ENCODE measurements around the gene SMTN.
"Not testable (repeated sequence)": the region's sequence is repeated elsewhere in the genome, so short reads cannot be mapped to it uniquely, and the experiment has no call there.

SMTN gene

DNA sequence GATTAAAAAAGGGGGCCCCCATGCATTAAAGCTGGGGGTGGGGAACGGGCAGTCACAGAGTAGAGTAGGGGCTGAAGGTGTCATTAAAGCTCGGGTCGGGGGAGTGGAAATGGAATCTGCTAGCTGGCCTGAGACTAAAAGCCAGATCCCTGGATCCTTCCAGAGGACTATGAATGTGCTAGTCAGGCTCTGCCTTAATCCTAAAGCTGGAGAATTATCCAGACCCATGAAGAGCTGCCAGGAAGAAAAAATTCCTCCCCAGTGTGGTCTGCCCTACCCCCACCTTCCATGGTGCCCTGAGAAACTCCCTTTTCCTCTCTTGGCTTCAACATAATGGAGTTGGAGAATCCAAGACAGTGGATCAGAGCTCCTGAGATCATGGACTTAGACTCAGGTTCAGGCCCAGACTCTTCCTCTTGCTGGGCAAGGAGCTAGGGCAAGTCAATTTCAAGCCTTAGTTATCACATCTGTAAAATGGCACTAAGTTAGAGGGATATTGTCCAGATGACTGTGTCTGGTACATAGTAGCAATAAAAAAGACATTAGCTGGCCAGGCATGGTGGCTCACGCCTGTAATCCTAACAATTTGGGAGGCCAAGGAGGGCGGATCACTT, 24.0 kb upstream of the SMTN start:
- TF ChIP-seq POLR2A (IDR thresholded peaks at IDR 0.05; ENCODE audit: low read depth, low read length): no peak
- DNase-seq (ENCODE audit: insufficient read length, low spot score) (no peak), FAIRE-seq (no peak)

DNA sequence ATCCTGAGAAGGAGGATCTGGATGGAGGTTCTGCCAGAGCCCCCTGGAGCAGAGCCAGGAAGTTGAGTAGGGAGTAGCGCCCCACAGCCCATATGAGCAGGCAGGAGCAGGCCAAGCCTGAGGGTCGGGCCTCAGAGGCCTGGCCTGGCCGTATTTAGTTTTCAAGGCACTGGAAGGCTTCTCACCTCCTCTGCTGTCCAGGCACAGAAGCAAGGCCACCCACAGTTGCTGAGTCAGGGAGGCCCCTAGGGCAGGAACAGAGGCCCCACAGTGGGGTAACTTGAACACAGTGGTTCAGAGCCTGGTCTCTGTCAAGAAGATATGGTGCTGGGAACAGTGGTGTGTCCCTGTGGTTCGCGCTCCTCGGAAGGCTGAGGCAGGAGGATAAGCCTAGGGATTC, 21.5 kb upstream of the SMTN start:
- not testable (repeated sequence) for DNase-seq (ENCODE audit: insufficient read length, low spot score); FAIRE-seq

DNA sequence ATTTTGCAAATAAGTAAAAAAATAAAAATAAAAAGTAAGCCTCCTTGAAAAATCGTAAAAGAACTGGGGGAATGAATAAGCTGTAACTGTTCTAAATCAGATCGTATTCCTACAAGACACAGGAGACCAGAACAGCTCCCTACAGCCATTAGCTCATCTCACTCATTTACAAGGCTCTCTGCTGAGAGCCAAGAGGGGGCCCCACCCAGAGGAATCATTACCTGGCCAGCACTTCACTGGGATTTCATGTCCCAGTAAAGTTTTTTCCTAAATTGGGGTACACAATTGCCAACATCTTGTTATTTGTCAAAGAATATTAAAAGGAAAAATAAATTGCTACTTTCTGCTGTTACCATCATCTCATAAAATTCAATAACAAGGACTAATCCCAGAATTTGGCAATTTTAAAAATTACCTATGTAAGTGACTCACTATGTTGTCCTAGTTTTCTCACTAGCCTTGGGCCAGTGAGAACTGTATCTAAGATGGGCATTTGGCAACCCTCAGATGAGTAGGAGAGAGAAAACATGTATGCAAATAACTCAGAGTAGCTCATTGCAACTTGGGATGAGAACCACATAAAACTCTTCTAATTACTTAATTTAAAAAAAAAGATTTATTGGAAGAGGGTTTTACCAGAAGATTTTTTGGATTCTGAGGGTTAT, 18.4 kb upstream of the SMTN start:
- FAIRE-seq (no peak), DNase-seq (ENCODE audit: insufficient read length, low spot score) (no peak)
- TF ChIP-seq POLR2A (IDR thresholded peaks at IDR 0.05; ENCODE audit: low read depth, low read length): no peak

DNA sequence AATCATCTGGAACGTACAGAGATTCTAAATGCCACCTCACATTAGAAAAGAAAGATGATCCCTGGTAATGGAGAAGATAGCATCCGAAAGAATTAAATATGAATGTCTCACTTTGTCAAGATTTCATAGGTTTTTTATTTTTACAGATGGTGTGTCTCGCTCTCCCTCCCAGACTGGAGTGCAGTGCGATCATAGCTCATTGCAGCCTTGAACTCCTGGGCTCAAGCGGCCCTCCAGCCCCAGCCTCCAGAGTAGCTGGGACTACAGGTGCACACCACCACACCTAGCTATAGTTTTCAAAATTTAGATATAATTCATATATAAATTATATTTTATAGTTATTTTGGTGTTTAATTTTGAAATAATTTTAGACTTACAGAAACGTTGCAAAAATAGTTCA, 16.7 kb upstream of the SMTN start:
- no peak for TF ChIP-seq POLR2A (IDR thresholded peaks at IDR 0.05; ENCODE audit: low read depth, low read length)
- DNase-seq (ENCODE audit: insufficient read length, low spot score) (no peak), FAIRE-seq (no peak)

DNA sequence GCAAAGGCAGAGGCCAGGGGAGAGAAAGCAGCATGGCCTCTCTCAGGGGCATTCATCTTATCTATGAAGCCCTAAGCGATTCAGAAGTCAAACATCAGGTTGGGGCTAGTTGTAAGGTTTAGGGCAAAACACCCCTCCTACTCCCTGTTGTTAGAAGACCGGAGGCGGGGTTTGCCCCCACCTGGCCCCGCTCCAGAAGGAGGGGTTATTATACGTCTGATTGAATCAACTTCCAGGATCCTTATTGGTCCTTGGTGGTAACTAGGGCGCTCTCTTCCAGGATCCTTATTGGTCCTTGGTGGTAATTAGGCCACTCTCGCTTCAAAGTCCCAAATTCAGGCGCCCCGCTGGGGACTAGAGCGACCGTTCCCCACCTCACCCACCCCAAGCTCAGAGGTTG, 12.1 kb upstream of the SMTN start:
- TF ChIP-seq POLR2A (IDR thresholded peaks at IDR 0.05; ENCODE audit: low read depth, low read length): no peak
- FAIRE-seq (no peak), DNase-seq (ENCODE audit: insufficient read length, low spot score) (no peak)

DNA sequence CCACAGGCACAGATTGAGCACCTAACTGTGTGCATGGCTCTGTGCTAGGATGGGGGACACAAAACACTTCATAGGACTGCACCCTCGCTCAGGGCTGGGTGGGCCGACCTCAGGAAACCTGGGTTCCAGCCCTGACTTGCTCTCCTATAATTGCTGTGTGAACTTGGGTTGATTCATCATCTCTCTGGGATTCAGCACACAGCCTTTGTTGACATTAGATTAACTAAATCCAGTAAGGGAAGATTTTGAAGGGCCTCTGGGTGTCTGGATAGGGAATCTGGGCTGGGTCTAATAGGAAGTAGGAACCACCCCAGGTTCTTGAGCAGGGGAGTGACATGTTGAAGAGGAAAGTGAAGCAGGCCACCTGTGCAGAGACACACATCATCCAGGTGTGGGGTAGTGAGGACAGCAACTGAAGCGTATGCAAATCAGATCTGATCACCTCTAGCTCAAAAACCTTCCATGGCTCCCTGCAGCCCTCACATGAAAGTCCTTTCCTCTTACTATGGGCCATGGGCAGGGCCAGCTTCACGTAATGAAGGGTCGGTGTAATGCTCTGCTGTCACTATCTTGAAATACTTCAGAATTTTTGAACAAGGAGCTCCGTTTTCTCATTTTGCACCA, 11.3 kb upstream of the SMTN start:
- not testable (repeated sequence) for DNase-seq (ENCODE audit: insufficient read length, low spot score); FAIRE-seq

DNA sequence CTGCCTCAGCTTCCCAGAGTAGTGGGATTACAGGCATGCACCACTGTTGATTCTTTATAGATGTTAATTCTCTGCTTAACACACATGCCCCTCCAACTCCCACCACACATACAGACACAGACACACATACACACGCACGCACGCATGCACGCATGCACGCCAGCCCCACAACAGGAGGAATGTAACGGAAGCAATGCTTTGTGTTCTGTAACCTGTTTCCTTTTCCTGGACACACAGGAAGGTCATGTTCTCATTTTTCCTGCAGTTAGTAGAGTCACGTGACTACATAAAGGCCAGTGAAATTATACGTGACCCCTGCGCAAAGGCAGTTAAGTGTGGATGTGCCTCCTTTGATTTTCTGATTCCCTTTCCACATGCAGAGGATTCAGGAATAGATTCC, 8.0 kb upstream of the SMTN start:
- not testable (repeated sequence) for FAIRE-seq; DNase-seq (ENCODE audit: insufficient read length, low spot score)

DNA sequence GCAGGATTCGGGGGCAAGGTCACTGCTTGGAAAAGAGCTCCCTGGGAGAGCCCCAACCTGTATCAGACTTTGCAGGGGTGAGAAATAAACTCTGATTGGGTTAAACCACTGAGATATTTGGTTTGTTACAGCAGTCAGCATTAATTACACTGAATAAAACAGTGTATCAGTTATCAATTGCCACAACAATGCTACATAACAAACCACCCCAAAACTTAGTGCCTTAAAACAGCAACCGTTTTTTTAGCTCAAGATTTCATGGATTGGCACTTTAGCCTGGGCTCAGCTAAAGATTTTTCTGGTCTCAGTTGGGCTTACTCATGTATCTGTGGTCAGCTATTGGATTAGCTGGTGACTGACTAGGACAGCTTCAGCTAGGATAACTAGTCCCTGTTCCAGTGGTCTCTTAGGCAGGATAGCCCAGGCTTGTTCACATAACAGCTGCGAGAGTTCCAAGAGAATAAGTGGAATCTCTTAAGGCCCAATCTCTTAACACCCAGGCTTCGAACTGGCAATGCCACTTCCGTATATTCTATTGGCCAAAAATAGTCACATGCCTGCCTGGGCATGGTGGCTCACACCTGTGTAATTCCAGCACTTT, 7.5 kb upstream of the SMTN start:
- not testable (repeated sequence) for DNase-seq (ENCODE audit: insufficient read length, low spot score); FAIRE-seq

DNA sequence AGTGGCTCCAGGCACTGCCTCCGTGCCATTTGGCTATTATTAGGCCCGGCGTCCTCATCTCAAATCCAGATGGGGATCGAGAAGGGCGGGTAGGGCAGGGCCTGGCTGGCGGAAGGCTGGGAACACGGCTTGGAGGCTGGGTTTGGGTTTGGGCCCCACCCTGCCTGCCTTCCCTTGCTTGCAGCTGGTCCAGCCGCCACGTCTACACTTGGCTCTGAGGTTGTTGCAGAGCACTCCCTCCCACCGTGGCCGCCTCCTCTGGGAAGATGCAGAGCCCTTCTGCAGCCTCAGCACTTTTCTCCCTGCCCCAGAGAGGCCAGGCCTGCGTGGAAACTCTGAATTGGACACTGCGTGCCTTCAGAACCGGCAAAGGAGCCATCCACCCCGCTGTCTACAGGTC, 5.2 kb upstream of the SMTN start:
- no peak for FAIRE-seq
- no peak for TF ChIP-seq POLR2A (IDR thresholded peaks at IDR 0.05; ENCODE audit: low read depth, low read length)
- no peak for DNase-seq (ENCODE audit: insufficient read length, low spot score)

DNA sequence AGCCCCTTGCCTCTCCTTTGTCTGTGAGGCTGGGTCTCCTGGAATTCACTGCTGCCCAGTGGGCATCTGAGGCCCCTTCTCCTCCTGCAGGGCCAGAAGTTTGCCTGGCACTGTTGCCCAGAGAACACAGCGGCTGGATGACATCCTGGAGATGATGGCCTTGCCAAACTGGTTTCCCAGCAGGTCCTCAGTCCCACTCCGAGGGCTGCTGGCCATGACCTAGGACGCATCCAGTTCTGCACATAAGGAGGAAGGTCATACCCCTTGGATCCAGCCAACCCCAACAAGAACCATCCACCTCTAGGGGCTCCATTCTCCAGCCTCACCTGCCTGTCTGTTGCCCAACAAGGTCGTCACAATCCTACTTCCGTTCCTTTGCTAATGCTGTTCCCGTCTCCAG, 3.4 kb upstream of the SMTN start:
- FAIRE-seq (no peak), DNase-seq (ENCODE audit: insufficient read length, low spot score) (no peak)

DNA sequence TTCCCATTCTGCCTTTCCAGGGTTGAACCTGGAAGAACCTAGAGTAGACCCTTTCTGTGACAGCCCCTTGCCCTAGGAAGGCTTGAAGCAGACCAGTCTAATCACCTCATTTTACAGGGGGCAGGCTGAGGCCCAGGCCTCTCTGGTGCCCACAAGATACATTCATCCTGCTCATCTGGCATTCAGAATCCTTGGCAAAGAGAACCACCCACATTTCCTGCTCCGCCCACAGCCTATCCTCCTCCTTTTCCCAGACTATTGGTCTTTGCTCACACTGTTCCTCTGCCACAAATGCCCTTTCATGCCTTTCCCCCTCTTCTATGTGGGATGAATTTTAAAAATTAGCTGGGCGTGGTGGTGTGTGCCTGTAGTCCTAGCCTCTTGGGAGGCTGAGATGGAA, 2.7 kb upstream of the SMTN start:
- FAIRE-seq; DNase-seq (ENCODE audit: insufficient read length, low spot score): not testable (repeated sequence)

More for the DNA sequence above, 3.4 kb upstream of the SMTN start:
- TF ChIP-seq POLR2A (IDR thresholded peaks at IDR 0.05; ENCODE audit: low read depth, low read length): no peak

DNA sequence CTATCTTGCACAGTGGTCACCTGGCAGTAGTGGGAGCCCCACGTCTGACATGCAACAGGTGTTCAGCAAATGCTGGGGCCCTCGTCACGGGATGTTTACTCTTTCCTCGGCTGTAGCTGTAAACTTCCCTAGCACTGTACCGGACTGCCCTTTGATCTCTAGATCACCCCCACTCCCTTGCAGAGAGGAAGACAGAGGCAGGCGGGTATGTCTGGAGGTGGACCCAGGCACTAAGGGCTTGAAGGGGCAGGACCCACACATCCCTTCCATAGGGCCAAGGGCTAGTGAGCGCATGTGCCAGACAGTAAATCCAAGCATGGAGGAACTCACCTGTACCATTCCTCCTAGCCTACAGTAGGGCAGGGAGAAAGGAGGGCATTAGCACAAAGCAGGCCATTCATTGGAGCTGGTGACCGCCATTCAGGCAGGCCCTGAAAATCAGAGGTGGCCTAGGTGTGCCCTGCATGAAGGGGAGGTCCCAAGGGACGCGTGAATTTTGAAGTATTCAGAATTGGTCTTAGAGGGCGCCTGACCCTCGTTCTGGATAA, 1.9 kb upstream of the SMTN start:
- DNase-seq (ENCODE audit: insufficient read length, low spot score) (no peak), FAIRE-seq (no peak)
- no peak for TF ChIP-seq POLR2A (IDR thresholded peaks at IDR 0.05; ENCODE audit: low read depth, low read length)

DNA sequence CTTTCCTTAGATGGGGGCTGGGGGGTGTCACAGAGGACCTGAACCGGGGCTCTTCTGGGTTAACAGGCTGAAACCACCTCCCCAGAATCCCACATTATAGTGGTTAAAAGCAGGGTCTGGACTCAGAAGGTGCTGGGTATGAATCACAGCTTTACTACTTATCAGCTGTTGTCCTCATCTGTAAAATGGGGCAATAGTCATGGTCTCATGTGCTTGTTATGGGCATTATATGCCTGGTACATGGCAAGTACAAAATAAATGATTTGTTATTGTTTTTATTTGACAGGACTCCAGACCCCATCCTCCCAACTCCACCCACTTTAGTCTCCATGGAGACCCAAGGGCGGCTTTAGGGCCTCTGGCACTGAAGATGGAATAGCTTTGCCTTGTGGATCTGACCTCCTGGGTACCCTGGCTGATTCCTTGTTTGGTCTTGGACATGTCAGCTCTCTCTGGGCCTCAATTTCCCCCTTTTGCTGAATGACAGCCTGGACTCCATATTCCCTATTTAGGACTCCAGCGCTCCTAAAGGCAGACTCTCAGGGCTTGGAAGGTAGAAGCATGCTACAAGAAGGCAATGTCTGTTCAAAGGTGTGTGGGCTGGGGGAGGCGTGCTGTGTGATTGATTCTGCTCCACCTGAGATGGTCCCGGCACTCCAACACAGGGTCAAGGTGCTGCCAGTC, 812 bp upstream of the SMTN start:
- no peak for TF ChIP-seq POLR2A (IDR thresholded peaks at IDR 0.05; ENCODE audit: low read depth, low read length)
- no peak for DNase-seq (ENCODE audit: insufficient read length, low spot score)
- no peak for FAIRE-seq

DNA sequence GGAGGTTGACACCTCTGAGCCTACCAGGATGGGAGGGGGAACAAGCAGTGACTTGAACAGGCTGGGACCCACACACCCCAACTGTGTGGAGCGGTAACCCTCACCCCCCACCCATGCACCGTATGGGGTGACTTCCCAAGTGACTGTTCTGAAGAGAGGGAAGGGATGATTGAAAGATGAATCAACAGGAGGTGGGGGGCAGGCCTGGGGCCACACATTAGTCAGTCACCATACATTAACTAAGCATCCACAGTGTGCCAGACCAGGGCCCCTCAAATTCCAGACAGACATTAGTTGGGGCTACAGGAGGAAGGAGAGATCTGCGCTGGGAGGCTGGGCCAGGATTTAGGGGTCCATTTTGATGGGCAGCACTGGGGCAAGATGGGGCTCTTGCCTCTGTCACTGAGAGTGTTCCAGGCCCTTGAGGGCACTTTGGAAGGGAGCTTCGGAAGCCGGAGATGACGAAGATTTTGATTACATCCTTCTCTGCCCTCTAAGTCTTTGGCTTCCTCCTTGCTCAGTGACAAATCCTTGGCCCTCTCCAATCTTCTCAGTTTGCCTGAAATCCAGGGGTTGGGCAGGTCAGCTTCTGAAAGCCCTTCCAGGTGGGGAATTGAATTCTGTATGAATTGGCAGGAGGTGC, 966 bp downstream of the SMTN start:
- TF ChIP-seq POLR2A (IDR thresholded peaks at IDR 0.05; ENCODE audit: low read depth, low read length): no peak
- FAIRE-seq (no peak), DNase-seq (ENCODE audit: insufficient read length, low spot score) (no peak)
